Activated CD4-positive, alpha-beta T cell treated with anti-CD3 and anti-CD28 coated beads, Interleukin-2, Interleukin-6, amounts not matched to agents 100 ng/mL and 50 ng/mL, durations not matched to agents 16 hours and 8 hours (primary cell): Measurements from ENCODE around the gene PNRC2.
"Not testable (repeated sequence)": the region's sequence is repeated elsewhere in the genome, so short reads cannot be mapped to it uniquely, and the experiment has no call there.

Experiments
- DNase-seq: peaks from one replicate; pipeline ENCODE4 v3.0.0-alpha.2; 2020

The PNRC2 gene

DNA sequence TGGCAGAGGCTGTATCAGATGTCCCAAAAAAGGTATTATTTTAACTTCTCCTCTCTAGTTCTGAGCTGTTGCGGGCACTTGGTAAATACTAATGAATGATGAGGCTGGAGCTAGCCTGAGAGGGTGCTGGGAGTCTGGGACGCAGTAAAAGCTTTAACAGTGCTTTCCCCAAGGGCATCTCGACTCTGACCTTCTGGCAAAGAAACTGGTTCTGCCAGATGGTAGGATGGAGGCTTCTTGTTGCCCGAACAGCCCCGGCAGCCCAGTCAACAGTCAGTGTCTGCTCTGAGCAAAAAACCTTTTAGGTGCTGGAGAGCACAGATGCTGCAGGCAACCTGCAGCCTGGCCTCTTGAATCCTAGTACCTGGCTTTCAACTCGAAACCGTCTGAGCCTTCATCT is 2.5 kb upstream of the PNRC2 start:
- DNase-seq: no peak

- DNase-seq: not testable (repeated sequence)
Measured at GRCh38 chr1:23958040-23958809, 1.4 kb upstream of the PNRC2 start.

DNA sequence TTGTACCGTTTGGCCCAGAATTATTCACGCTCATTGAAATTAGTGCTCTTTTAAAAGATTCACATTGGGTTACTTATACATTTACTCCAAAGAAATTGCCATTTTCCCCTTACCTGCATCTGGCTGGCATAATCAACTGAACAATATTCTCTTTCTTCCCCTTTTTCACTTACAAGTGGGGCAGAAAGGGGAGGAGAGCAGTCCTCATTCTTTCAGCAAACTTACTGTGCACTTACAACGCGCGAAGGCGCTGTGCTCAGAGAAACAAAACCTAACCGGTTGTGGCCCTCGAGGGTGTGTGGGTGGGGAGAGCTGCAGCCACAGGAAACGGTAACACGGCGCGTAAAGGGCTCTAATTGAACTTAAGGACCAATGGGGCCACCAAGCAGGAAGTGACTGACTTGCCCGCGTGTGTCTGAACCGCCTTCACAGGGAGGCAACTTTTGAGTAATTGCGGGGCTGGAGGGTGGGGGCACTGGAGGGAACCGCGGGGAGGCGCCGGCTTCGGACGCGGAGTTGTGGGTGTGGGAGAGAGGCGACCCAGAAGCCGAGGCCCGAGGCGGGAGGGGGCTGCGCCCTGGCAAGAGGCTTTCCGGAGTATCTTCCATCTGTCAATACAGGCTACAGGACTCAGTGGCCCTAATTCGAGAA is 693 bp upstream of the PNRC2 start:
- DNase-seq: peak; percentile 97

GRCh38 chr1:23960291-23961020 is 828 bp downstream of the PNRC2 start:
- no peak for DNase-seq

GRCh38 chr1:23963617-23964234 is 4.1 kb downstream of the PNRC2 start:
- DNase-seq: no peak

GRCh38 chr1:23964235-23964668 is 4.6 kb downstream of the PNRC2 start:
- no peak for DNase-seq

GRCh38 chr1:23964790-23965740 is 5.4 kb downstream of the PNRC2 start:
- DNase-seq: no peak

GRCh38 chr1:23966973-23967493 is 7.4 kb downstream of the PNRC2 start:
- no peak for DNase-seq

DNA sequence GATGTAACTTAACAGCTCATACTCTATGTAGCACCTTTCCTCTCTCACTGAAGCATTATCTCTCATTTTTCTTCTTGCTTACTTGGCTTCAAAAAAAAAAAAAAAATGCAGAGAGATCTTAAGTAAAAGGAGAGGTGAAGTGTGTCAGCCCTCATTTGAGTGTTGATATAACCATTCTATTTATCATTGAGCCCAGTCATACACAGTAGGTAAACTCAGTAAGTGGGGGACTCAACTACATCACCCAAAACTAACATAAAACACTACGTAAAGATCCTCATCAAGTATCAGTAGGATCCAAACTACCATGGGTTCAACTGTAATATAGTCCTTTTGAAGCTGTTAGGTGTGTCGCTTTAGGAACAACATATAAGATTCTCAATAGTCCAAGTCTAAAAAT is 8.2 kb downstream of the PNRC2 start:
- no peak for DNase-seq

DNA sequence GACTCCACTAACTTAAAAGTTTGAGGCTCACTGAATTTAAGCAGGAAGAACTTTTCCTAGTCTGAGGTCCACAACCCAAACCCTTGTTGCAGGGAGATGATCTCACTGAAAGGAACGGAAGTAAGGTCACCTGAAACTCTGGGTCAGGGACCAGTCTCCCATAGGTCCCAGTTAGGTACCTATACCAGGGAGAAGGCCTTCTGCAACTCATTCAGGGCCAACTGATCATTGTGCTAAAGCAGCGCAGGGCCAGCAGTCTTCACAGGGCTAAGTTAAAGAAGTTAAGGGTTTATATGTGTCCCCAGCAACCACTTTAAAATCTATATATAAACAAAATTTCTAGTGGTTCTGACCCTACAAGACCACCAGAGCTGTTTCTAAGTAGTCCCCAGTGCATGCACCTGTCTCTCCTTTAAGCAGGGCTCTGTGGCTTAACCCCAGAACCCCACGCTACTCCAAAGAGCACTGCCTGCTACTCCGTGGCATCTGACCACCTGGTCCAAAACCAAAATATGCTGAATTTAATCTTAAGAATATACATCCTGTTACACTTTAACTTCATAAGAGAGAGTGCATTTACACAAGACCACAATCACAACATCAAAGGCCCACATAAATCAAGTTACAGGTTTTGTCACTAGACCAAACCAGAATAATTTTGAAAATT is 17.7 kb downstream of the PNRC2 start:
- no peak for DNase-seq

GRCh38 chr1:23977854-23978191 is 18.2 kb downstream of the PNRC2 start:
- no peak for DNase-seq

DNA sequence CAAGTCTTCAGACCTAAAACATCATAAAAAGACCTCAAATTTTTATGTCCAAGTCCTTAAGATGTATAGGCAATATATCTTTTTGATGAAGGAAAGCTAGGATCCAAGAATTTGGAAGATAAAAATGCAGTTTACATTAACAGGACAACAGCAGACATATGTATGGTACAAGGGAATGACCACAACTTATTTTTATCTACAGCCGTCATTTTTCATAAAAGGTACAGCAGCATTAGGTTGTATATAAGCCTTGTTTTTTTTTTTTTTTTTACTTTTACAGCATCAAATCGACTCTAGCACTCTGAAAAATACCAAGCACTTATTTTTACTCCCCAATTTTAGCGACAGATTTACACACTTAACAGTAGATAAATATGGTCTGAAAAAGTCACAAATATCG is 19.2 kb downstream of the PNRC2 start:
- no peak for DNase-seq

- DNase-seq: no peak
Measured at GRCh38 chr1:23979387-23979880, 19.8 kb downstream of the PNRC2 start.

GRCh38 chr1:23979881-23980727 is 20.5 kb downstream of the PNRC2 start, which contains the start of gene SRSF10:
Gene SRSF10 (minus strand): TSS chr1:23980327. CDS start chr1:23980255, 72 bp downstream.
- DNase-seq: peak; percentile 99

DNA sequence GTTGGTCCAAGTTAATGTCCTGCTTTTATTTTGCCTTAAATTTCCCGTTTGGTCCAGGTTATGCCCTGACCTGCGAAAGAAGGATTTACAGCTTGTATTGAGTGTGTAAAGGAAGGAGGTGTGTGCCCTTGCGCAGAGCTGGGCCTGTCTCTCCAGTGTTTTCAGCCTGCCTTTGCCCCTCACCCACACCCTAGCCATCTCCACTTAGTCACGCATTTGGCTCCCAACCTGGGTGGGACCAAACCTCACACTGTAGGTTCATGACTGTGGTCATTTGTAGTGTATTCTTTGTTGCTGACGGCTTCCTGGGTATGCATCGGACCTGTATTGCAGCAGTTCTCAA is 21.1 kb downstream of the PNRC2 start:
- DNase-seq: peak; percentile 50

- no peak for DNase-seq
Measured at GRCh38 chr1:23984417-23985186, 25.0 kb downstream of the PNRC2 start.

DNA sequence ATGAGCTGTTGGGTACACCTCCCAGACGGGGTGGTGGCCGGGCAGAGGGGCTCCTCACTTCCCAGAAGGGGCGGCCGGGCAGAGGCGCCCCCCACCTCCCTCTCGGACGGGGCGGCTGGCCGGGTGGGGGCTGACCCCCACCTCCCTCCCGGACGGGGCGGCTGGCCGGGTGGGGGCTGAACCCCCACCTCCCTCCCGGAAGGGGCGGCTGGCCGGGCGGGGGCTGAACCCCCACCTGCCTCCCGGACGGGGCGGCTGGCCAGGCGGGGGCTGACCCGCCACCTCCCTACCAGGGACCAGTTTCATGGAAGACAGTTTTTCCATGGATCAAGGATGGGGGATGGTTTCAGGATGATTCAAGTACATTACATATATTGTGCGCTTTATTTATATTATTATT is 27.4 kb downstream of the PNRC2 start:
- DNase-seq: not testable (repeated sequence)

GRCh38 chr1:23989263-23989662 is 29.6 kb downstream of the PNRC2 start:
- DNase-seq: no peak

GRCh38 chr1:23992011-23992410 is 32.4 kb downstream of the PNRC2 start:
- not testable (repeated sequence) for DNase-seq
